AG10803 (cell line): ENCODE measurements around the gene ACP6.

Source experiments
- DNase-seq: peaks from one replicate; pipeline ENCODE4 v3.0.0; 2010; ENCODE audit warnings: low read depth
- H3K4me3 ChIP-seq: 2 replicates; pipeline ENCODE4 v1.5.1; 2011; ENCODE audit warnings: mild to moderate bottlenecking, low read length, control low read depth
- CTCF ChIP-seq: conservative IDR thresholded peaks from 2 replicates; pipeline ENCODE4 v1.5.1; 2011; ENCODE audit warnings: mild to moderate bottlenecking, low read length, control low read depth, inconsistent platforms

ACP6 gene

GRCh38 chr1:147611586-147611985, 58.7 kb downstream of the ACP6 start:
- TF ChIP-seq CTCF: no peak
- DNase-seq: no peak
- H3K4me3 ChIP-seq: no peak overlapping the region

- no peak overlapping the region for H3K4me3 ChIP-seq
- TF ChIP-seq CTCF: no peak
- DNase-seq: no peak
Measured at GRCh38 chr1:147611021-147611426, 59.3 kb downstream of the ACP6 start.

- TF ChIP-seq CTCF: no peak
- no peak overlapping the region for H3K4me3 ChIP-seq
- DNase-seq: no peak
Measured at GRCh38 chr1:147609358-147609757, 61.0 kb downstream of the ACP6 start.

GRCh38 chr1:147608596-147608995, 61.7 kb downstream of the ACP6 start:
- DNase-seq: no peak
- TF ChIP-seq CTCF: no peak
- no peak overlapping the region for H3K4me3 ChIP-seq

- no peak for TF ChIP-seq CTCF
- DNase-seq: peak; percentile 25
- H3K4me3 ChIP-seq: no peak overlapping the region
Measured at GRCh38 chr1:147605591-147605990, 64.7 kb downstream of the ACP6 start.

GRCh38 chr1:147603986-147604385, 66.3 kb downstream of the ACP6 start:
- no peak for TF ChIP-seq CTCF
- no peak for DNase-seq
- no peak overlapping the region for H3K4me3 ChIP-seq

GRCh38 chr1:147600119-147601111, 69.9 kb downstream of the ACP6 start:
- no peak for TF ChIP-seq CTCF
- peak overlapping the region; percentile 66 for H3K4me3 ChIP-seq
- peak; percentile 25 for DNase-seq
